ENCODE results near the gene WSCD1. TPM values are rescaled to one million over a fixed set of nuclear protein-coding genes. Genes with fewer than 3 reads are reported as not detected.

WSCD1 gene
- 10 to 100 TPM in 1 of 4 donors, 1 to 10 TPM in 3; 3.2 to 10.1 (median 5.3) TPM for total RNA-seq

GRCh38 chr17:6069539-6070429 is at the start of gene WSCD1:
WSCD1 (plus strand) TSS chr17:6070379; CDS start chr17:6080659, 10,280 bp downstream.
- Histone ChIP-seq H3K4me1 (peaks cover 0 to 27% (median 3%) of the 10 kb centered on the region in 3 donors), H3K9me3 (no peaks in the 10 kb centered on the region), H3K27me3 (peaks cover 53% of the 10 kb centered on the region), H3K36me3 (no peaks in the 10 kb centered on the region), H3K27ac (peak within 1 kb of the TSS in 1 of 4 donors; percentile 27), H3K4me3 (peak within 1 kb of the TSS; percentile 47 to 74)
- WGBS, 2 donors (ENCODE audit: low coverage in 1 of 2) = 8 to 12% methylated on average over 7 to 10 of the region's 71 CpGs
- TF ChIP-seq POLR2A (IDR thresholded peaks at IDR 0.05) = no peak
- no peak for TF ChIP-seq POLR2AphosphoS5 (IDR thresholded peaks at IDR 0.05)
- no peak for TF ChIP-seq CTCF (IDR thresholded peaks at IDR 0.05)
- no peak for TF ChIP-seq EP300 (IDR thresholded peaks at IDR 0.05)
- peak; percentile 72 for ATAC-seq

- WGBS, 2 donors (ENCODE audit: low coverage in 1 of 2) = 72 to 73% methylated on average over 5 of the region's 5 CpGs
- Histone ChIP-seq H3K27me3 (peaks cover 30% of the 10 kb centered on the region), H3K4me1 (no peaks in the 10 kb centered on the region), H3K4me3 (no peak overlapping the region), H3K9me3 (no peaks in the 10 kb centered on the region), H3K27ac (no peak overlapping the region), H3K36me3 (no peaks in the 10 kb centered on the region)
- no peak for ATAC-seq
- TF ChIP-seq CTCF (IDR thresholded peaks at IDR 0.05) (no peak), POLR2AphosphoS5 (IDR thresholded peaks at IDR 0.05) (no peak), POLR2A (IDR thresholded peaks at IDR 0.05) (no peak), EP300 (IDR thresholded peaks at IDR 0.05) (no peak)
Observed at GRCh38 chr17:6021011-6021400, 49.2 kb upstream of the WSCD1 start.

- Histone ChIP-seq H3K4me3 (no peak overlapping the region), H3K27me3 (peaks cover 30% of the 10 kb centered on the region), H3K27ac (no peak overlapping the region), H3K4me1 (no peaks in the 10 kb centered on the region), H3K9me3 (no peaks in the 10 kb centered on the region), H3K36me3 (no peaks in the 10 kb centered on the region)
- TF ChIP-seq CTCF (IDR thresholded peaks at IDR 0.05) = no peak
- TF ChIP-seq POLR2A (IDR thresholded peaks at IDR 0.05) = no peak
- TF ChIP-seq POLR2AphosphoS5 (IDR thresholded peaks at IDR 0.05) = no peak
- no peak for TF ChIP-seq EP300 (IDR thresholded peaks at IDR 0.05)
- WGBS, 2 donors (ENCODE audit: low coverage in 1 of 2) = 67 to 78% methylated on average over 7 to 9 of the region's 9 CpGs
- no peak for ATAC-seq
Observed at GRCh38 chr17:6021627-6022026, 48.6 kb upstream of the WSCD1 start.

GRCh38 chr17:6023036-6023831 is 46.9 kb upstream of the WSCD1 start:
- TF ChIP-seq POLR2A (IDR thresholded peaks at IDR 0.05) (no peak), POLR2AphosphoS5 (IDR thresholded peaks at IDR 0.05) (no peak), CTCF (IDR thresholded peaks at IDR 0.05) (no peak), EP300 (IDR thresholded peaks at IDR 0.05) (no peak)
- H3K27ac ChIP-seq = no peak overlapping the region
- H3K27me3 ChIP-seq = peaks cover 28% of the 10 kb centered on the region
- H3K4me3 ChIP-seq = no peak overlapping the region
- WGBS, 2 donors (ENCODE audit: low coverage in 1 of 2) = 46 to 64% methylated on average over 3 to 6 of the region's 6 CpGs
- no peaks in the 10 kb centered on the region for H3K4me1 ChIP-seq
- ATAC-seq = no peak
- H3K36me3 ChIP-seq = no peaks in the 10 kb centered on the region
- no peaks in the 10 kb centered on the region for H3K9me3 ChIP-seq

Measured in gastroesophageal sphincter (tissue), 4 donors.